ENCODE measurements around the gene IGFBP7.
"Not testable (repeated sequence)": the region's sequence is repeated elsewhere in the genome, so short reads cannot be mapped to it uniquely, and the experiment has no call there.

Gene IGFBP7

GRCh38 chr4:57068237-57068981, 41.8 kb downstream of the IGFBP7 start:
- no peak for DNase-seq (ENCODE audit: low read depth)
- H3K4me3 ChIP-seq (ENCODE audit: low read length), result no peak overlapping the region
- TF ChIP-seq CTCF (IDR thresholded peaks at IDR 0.05; ENCODE audit: insufficient read depth, low read depth, low read length, missing control alignments), result no peak

GRCh38 chr4:57065730-57066482, 44.3 kb downstream of the IGFBP7 start:
- H3K4me3 ChIP-seq (ENCODE audit: low read length), result no peak overlapping the region
- no peak for DNase-seq (ENCODE audit: low read depth)
- TF ChIP-seq CTCF (IDR thresholded peaks at IDR 0.05; ENCODE audit: insufficient read depth, low read depth, low read length, missing control alignments), result no peak

- H3K4me3 ChIP-seq (ENCODE audit: low read length), result no peak overlapping the region
- TF ChIP-seq CTCF (IDR thresholded peaks at IDR 0.05; ENCODE audit: insufficient read depth, low read depth, low read length, missing control alignments), result no peak
- peak; percentile 58 for DNase-seq (ENCODE audit: low read depth)
These were observed 45.1 kb downstream of the IGFBP7 start for GRCh38 chr4:57064811-57065711.

- peak; percentile 34 for DNase-seq (ENCODE audit: low read depth)
- TF ChIP-seq CTCF (IDR thresholded peaks at IDR 0.05; ENCODE audit: insufficient read depth, low read depth, low read length, missing control alignments), result no peak
- no peak overlapping the region for H3K4me3 ChIP-seq (ENCODE audit: low read length)
These were observed 46.1 kb downstream of the IGFBP7 start for GRCh38 chr4:57064120-57064519.

- no peak for TF ChIP-seq CTCF (IDR thresholded peaks at IDR 0.05; ENCODE audit: insufficient read depth, low read depth, low read length, missing control alignments)
- DNase-seq (ENCODE audit: low read depth), result no peak
- no peak overlapping the region for H3K4me3 ChIP-seq (ENCODE audit: low read length)
These were observed 46.7 kb downstream of the IGFBP7 start for GRCh38 chr4:57063518-57063917.

GRCh38 chr4:57061395-57061794, 48.8 kb downstream of the IGFBP7 start:
- TF ChIP-seq CTCF (IDR thresholded peaks at IDR 0.05; ENCODE audit: insufficient read depth, low read depth, low read length, missing control alignments), result no peak
- H3K4me3 ChIP-seq (ENCODE audit: low read length), result no peak overlapping the region
- DNase-seq (ENCODE audit: low read depth), result peak; percentile 69

- not testable (repeated sequence) for H3K4me3 ChIP-seq (ENCODE audit: low read length); DNase-seq (ENCODE audit: low read depth)
These were observed 49.5 kb downstream of the IGFBP7 start for GRCh38 chr4:57060717-57061067.
